Small intestine (tissue), 7 donors: ENCODE measurements around the gene ENPEP. TPM values are rescaled to one million over a fixed set of nuclear protein-coding genes. Genes with fewer than 3 reads are reported as not detected.
A peak's percentile ranks its signal among the peaks of the same experiment; 100 is the strongest.

Experiments
- DNase-seq, 2 donors: peaks; one replicate each; pipeline versions ENCODE4 v3.0.0 to v3.0.0-alpha.2; 2013
- FAIRE-seq: peaks from 2 replicates; lab custom pipeline; 2012; peaks lifted over from hg19 to GRCh38; lab: Jason Lieb, UNC
- H3K27ac ChIP-seq, 3 donors: one replicate each; pipeline ENCODE4 v1.5.1; 2013; ENCODE audit warnings: low read length in 2 of 3, mild to moderate bottlenecking in 2 of 3, control low read depth in 1 of 3, inconsistent platforms in 1 of 3, low read depth in 1 of 3, moderate library complexity in 1 of 3
- H3K27me3 ChIP-seq, 3 donors: one replicate each; pipeline ENCODE4 v1.6.1; 2013; ENCODE audit warnings: low read length in 3 of 3, inconsistent platforms in 1 of 3; ENCODE audit not compliant: control insufficient read depth in 3 of 3, insufficient read depth in 3 of 3
- H3K36me3 ChIP-seq, 3 donors: one replicate each; pipeline ENCODE4 v1.6.1; 2013; ENCODE audit warnings: low read length in 3 of 3, inconsistent platforms in 1 of 3, low read depth in 1 of 3, mild to moderate bottlenecking in 1 of 3, moderate library complexity in 1 of 3; ENCODE audit not compliant: control insufficient read depth in 3 of 3, insufficient read depth in 2 of 3
- H3K4me1 ChIP-seq, 3 donors: one replicate each; pipeline ENCODE4 v1.6.1; 2013; ENCODE audit warnings: low read length in 2 of 3, inconsistent platforms in 1 of 3, low read depth in 1 of 3, mild to moderate bottlenecking in 1 of 3, moderate library complexity in 1 of 3; ENCODE audit not compliant: control insufficient read depth in 3 of 3, insufficient read depth in 2 of 3
- H3K4me3 ChIP-seq, 3 donors: one replicate each; pipeline ENCODE4 v1.5.1; 2013; ENCODE audit warnings: low read length in 3 of 3, control low read depth in 1 of 3, inconsistent platforms in 1 of 3, low read depth in 1 of 3, mild to moderate bottlenecking in 1 of 3, moderate library complexity in 1 of 3
- H3K9me3 ChIP-seq, 2 donors: one replicate each; pipeline ENCODE4 v1.6.1; 2013; ENCODE audit warnings: low read depth in 1 of 2, low read length in 1 of 2; ENCODE audit not compliant: control insufficient read depth in 2 of 2, insufficient read depth in 1 of 2
- WGBS, 3 donors: extraction: QIAGEN DNeasy Blood & Tissue Kit; methylation state at CpG; one replicate each; pipeline ENCODE4 v1.1.7; 2013; 5-methylcytosine and 5-hydroxymethylcytosine counted together
- polyA plus RNA-seq, 4 donors: library from polyadenylated mRNA; stranded (reverse) in 3 of 4; unstranded in 1 of 4; fragments of 200-250 nt in 3 of 4; fragments of 120-200 nt in 1 of 4; gene quantifications; one replicate each; pipeline versions ENCODE4 v1.2.1 to v1.2.3, GENCODE V29; 2013
- donor health status: healthy with polysubstance abuse.
- donor health status: control.
- donor health status: control.
- donor health status: Bipolar disorder and iron deficiency.
- donor health status: healthy.

The ENPEP gene
- polyA plus RNA-seq, 4 donors, result 26.9 to 79.4 (median 45.5) TPM

DNA sequence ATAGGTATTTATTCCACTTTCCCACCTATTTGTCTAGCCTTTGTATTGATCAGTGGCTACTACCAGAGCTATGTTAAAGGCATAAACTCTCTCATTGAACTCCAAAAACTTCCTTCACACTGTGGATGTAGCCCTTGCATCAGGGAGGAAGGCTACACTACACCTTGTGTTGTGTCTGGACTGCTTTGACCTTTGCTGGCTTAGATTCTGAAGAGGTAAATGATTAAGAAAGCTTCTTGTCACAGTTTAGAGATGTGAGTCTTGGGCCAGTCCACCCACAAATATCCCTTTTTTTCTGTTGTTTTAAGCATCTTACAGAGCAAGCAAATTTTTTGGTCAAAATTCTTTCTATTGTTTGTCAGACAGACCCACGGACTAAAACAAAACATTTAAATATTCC, 1.9 kb downstream of the ENPEP start:
- peak overlapping the region in 1 of 3 donors; percentile 74 for H3K4me3 ChIP-seq
- H3K27me3 ChIP-seq, result no peaks in the 10 kb centered on the region
- FAIRE-seq, result no peak
- peak in 1 of 2 donors; percentile 66 for DNase-seq
- WGBS, 3 donors, result 12 to 62% (median 24%) methylated on average over 1 of the region's 1 CpG
- H3K27ac ChIP-seq, result no peak overlapping the region
- no peaks in the 10 kb centered on the region for H3K36me3 ChIP-seq
- H3K4me1 ChIP-seq, result peaks cover 0 to 4% (median 3%) of the 10 kb centered on the region in 3 donors
- H3K9me3 ChIP-seq, result no peaks in the 10 kb centered on the region

DNA sequence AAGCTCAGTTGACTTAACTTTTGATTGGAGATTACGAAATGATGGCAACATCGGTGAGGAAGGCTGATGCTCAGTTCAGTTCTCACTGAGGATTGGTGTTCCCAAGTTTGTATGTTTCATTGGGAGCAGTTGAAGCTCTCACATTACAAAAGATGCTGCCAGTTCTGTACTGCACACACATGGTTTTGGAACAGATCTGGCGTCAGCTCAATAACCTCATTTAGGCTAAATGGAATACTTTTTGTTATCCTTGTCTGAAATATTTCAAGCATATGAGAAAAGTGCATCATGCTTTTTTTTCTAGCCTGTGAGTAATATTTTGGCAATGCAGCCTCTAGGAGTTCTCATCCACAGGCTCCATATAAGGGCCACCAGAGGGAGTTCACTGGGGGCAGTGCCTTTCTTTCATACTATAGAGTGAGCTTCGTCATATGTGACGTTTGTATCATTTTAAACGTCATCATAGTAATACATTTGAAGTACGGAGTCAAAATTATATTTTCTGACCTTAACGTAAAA, 4.1 kb downstream of the ENPEP start:
- H3K36me3 ChIP-seq, result no peaks in the 10 kb centered on the region
- DNase-seq (peak in 1 of 2 donors; percentile 48), FAIRE-seq (no peak)
- 18 to 64% (median 48%) methylated on average over 8 of the region's 8 CpGs for WGBS, 3 donors
- no peak overlapping the region for H3K27ac ChIP-seq
- peak overlapping the region in 1 of 3 donors; percentile 18 for H3K4me3 ChIP-seq
- no peaks in the 10 kb centered on the region for H3K9me3 ChIP-seq
- no peaks in the 10 kb centered on the region for H3K27me3 ChIP-seq
- H3K4me1 ChIP-seq, result peaks cover 0 to 4% (median 3%) of the 10 kb centered on the region in 3 donors

DNA sequence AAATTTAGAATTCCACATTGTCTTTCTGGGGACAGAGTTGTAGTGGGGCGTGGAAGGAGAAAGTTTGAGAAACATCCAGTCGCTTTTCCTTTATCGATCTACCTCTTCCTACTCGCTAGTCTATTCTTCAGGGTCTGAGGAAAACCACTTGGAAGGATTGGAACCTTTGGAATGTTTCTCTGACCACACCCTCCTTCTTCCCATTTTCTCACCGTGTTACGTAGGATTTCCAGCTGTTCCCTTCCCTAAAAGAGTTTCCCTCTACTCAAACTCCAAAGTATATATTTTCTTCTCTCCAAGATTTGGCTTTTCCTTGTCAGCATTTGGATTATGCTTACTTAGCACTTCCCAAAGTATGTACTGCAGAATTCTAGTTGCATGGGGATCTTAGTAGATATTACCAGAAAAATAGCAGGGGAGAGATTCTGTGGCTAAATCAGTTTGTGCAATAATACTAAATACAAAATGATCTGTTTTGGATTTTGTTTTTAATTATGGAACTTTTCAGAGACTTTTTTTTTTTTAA, 4.9 kb downstream of the ENPEP start:
- DNase-seq (peak in 1 of 2 donors; percentile 41), FAIRE-seq (no peak)
- Histone ChIP-seq H3K27ac (peak overlapping the region in 1 of 3 donors; percentile 20), H3K4me1 (no peaks in the 10 kb centered on the region), H3K36me3 (no peaks in the 10 kb centered on the region), H3K9me3 (no peaks in the 10 kb centered on the region), H3K4me3 (peak overlapping the region in 1 of 3 donors; percentile 18), H3K27me3 (no peaks in the 10 kb centered on the region)
- 24 to 74% (median 39%) methylated on average over 6 of the region's 6 CpGs for WGBS, 3 donors

DNA sequence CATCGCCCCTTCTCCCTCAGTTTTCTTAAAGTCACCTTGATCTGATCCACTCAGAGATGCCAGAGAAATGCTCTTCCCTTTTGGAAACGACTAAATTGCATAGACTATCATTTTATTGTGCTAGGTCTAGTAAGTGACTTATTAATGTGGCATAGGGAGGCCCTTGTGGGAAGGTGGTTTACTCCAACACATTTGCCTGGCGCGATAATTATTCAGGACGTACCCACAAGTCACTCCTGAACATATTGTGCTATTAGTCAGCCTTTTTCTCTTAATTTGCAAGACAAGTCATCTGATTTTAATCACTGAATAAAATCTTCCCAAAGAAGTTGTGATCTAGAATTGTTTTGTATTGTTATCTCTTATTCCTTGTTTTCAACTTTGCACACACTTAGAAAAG, 7.6 kb downstream of the ENPEP start:
- WGBS, 3 donors, result 20 to 71% (median 53%) methylated on average over 5 of the region's 5 CpGs
- no peak for FAIRE-seq

DNA sequence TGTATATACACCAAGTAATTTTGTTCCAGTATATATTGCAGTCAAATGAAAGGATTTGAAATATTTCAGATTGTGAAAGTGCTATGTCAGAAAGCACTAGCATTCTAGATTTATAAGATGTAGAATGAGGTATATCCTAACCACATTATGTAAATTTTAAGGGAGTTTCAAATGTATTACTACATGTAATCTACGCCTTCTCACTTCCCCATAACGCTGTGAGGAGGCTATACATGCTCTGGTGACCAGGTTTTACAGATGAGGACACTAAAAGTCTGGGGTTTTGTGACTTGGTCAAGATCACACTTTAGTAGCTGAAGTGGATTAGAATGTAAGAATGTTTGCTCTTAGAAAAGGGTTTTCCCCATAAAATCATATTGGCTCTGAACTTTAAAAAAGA, 8.1 kb downstream of the ENPEP start:
- Histone ChIP-seq H3K4me3 (no peak overlapping the region), H3K9me3 (no peaks in the 10 kb centered on the region), H3K27me3 (no peaks in the 10 kb centered on the region), H3K36me3 (no peaks in the 10 kb centered on the region), H3K27ac (no peak overlapping the region), H3K4me1 (peaks cover 0 to 19% (median 0%) of the 10 kb centered on the region in 3 donors)
- WGBS, 3 donors, result 29 to 66% (median 38%) methylated on average over 2 of the region's 2 CpGs
- no peak for FAIRE-seq
- DNase-seq, result no peak

More for the DNA sequence above, 7.6 kb downstream of the ENPEP start:
- Histone ChIP-seq H3K27ac (peak overlapping the region in 1 of 3 donors; percentile 48), H3K4me3 (no peak overlapping the region), H3K36me3 (no peaks in the 10 kb centered on the region), H3K27me3 (no peaks in the 10 kb centered on the region), H3K9me3 (no peaks in the 10 kb centered on the region), H3K4me1 (peaks cover 0 to 16% (median 0%) of the 10 kb centered on the region in 3 donors)
- DNase-seq, result peak in 1 of 2 donors; percentile 38

DNA sequence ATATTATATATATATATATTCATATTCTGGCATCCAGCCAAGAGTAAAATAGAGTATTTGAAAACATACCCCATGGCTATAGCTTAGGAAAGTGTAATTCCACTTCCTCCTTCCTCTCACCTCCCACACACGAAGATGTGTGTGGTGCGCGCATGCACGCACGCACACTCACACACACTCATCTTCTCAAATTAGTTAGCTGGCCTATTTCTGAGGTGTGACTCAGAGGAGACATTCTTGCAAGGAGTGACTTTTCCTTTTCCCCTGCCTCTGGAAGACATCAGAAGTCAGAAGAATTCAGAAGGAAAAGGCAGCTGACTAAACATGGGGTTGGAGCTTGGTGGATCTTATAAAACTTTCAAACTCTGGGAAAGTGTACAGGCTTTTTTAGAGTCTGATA, 8.8 kb downstream of the ENPEP start:
- FAIRE-seq, result no peak
- H3K4me1 ChIP-seq, result peaks cover 0 to 19% (median 0%) of the 10 kb centered on the region in 3 donors
- 20 to 66% (median 33%) methylated on average over 5 of the region's 5 CpGs for WGBS, 3 donors
- peak in 1 of 2 donors; percentile 60 for DNase-seq
- H3K4me3 ChIP-seq, result peak overlapping the region in 1 of 3 donors; percentile 7
- no peaks in the 10 kb centered on the region for H3K36me3 ChIP-seq
- H3K27ac ChIP-seq, result peak overlapping the region in 1 of 3 donors; percentile 20
- no peaks in the 10 kb centered on the region for H3K27me3 ChIP-seq
- H3K9me3 ChIP-seq, result no peaks in the 10 kb centered on the region

DNA sequence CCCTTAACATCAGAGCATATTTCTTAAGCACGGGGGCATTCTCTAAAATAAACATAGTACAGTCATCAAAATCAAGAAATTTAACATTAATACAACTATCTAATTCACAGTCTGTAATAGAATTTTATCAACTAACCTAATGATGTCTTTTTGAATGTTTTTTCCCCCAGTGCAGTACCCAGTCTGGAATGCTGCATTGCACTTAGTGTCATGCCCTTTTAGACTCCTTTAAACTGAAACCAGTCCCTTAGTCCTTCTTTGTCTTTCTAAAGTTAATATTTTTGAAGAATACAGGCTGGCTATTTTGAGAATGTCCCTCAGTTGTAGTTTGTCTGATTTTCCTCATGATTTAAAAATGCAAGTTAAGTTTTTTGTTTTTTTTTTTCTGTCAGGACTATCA, 9.5 kb downstream of the ENPEP start:
- Histone ChIP-seq H3K9me3 (no peaks in the 10 kb centered on the region), H3K27me3 (no peaks in the 10 kb centered on the region), H3K27ac (peak overlapping the region in 1 of 3 donors; percentile 41), H3K4me3 (no peak overlapping the region), H3K4me1 (peaks cover 0 to 19% (median 0%) of the 10 kb centered on the region in 3 donors), H3K36me3 (peaks cover 0 to 2% (median 0%) of the 10 kb centered on the region in 3 donors)
- peak; percentile 79 for FAIRE-seq
- 11 to 53% (median 35%) methylated on average over 1 of the region's 1 CpG for WGBS, 3 donors
- DNase-seq, result no peak

DNA sequence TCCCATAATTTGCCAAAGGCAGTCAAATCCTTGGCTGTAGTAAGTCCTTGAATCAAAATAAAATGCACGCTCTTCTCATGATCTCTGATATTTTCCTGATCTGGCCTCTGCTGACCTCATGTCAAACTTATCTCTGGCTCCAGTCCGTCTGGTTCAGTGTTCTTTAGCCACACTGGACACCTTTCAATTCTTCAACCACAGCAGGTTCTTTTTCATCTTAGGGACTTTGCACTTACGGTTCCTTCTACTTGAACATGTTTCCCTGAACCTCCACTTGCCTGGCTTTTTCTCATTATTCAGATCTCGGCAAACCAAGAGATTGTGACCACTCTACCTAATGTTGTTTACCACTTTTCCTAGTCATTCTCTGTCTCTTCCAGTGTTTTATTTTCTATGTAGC, 10.3 kb downstream of the ENPEP start:
- Histone ChIP-seq H3K27ac (peak overlapping the region in 2 of 3 donors; percentile 67 to 68), H3K36me3 (peaks cover 0 to 2% (median 0%) of the 10 kb centered on the region in 3 donors), H3K4me1 (peaks cover 0 to 19% (median 0%) of the 10 kb centered on the region in 3 donors), H3K27me3 (no peaks in the 10 kb centered on the region), H3K4me3 (no peak overlapping the region), H3K9me3 (no peaks in the 10 kb centered on the region)
- 11 to 44% (median 19%) methylated on average over 4 of the region's 4 CpGs for WGBS, 3 donors
- FAIRE-seq (no peak), DNase-seq (peak in 1 of 2 donors; percentile 70)
